ENCODE results near the gene RFT1.

Gene RFT1

DNA sequence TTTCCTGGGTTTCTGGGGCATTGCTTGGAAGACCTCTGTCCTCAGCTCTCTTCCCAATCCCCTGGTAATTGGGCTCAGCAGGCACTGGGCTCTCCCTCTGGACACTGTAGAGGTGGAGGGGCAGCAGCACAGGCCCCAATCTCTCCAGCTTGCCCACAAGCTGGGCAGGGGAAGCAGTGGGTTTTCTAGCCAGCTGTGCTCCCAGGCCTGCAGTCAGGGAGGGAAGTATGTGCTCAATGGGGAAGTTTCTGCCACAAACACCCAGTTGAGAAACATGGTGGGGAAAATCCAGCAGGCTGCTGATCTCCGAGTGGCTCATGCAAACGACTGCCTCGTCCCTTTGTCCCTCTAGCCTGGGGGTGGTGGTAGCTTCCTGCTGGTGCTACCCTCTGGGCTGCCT is 12.8 kb upstream of the RFT1 start:
- no peak for ATAC-seq

DNA sequence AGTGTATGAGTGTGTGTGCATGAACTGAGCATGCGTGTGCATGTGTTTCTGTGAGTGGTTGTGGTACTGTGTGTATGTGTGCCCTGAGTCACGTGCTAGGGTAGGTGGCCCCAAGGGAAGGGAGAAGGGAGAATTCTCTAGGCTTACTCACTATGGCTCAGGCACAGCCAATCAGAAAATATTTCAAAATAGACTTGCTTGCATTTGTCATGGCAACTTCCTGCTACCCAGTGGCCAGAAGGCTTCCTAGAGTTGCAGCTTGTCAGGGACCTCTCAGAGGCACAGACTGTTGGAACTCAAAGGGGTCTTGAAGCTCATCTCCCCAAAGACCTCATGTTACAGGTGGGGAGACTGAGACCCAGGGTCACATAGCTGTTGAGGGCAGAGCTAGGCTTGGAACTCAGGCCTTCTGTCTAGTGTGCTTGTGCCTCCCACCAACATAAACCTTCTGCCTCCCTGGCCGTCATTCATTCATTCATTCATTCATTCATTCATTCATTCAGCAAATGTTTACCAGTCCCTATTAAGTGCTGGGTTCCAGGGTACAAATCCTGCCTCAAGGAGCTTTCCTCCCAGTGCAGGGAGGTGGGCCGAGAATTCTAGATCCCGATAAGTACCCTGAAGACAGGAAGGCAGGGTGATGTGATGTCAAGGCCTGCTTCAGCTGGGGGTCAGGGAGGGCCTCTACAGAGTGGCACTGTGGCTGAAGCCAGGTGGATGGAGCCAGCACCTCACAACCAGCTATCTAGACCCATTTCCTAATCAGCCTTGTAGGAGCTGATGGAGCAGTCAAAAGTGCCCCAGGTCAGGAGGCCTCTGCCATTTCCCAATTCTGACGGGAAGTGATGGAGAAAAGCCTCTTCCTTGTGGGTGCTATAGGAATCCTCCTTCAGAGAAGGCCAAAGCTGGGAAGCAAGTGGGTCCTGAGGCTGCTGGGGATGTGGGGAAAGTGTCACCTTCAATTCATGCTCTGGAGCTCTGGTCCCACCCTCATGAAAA is 10.9 kb upstream of the RFT1 start:
- peak; percentile 75 for ATAC-seq
- TF ChIP-seq GLIS3 (CRISPR knock-in tag; IDR thresholded peaks at IDR 0.05), result no peak
- no peak for TF ChIP-seq OSR1 (CRISPR knock-in tag; IDR thresholded peaks at IDR 0.05)

More for the DNA sequence above, 12.8 kb upstream of the RFT1 start:
- no peak for TF ChIP-seq TOX (CRISPR knock-in tag; IDR thresholded peaks at IDR 0.05; ENCODE audit: borderline replicate concordance)
- TF ChIP-seq ZFP3 (CRISPR knock-in tag; IDR thresholded peaks at IDR 0.05), result no peak
- no peak for TF ChIP-seq ZC3H10 (CRISPR knock-in tag; IDR thresholded peaks at IDR 0.05)
- TF ChIP-seq BACH2 (CRISPR knock-in tag; IDR thresholded peaks at IDR 0.05; ENCODE audit: borderline replicate concordance), result no peak
- TF ChIP-seq OSR1 (CRISPR knock-in tag; IDR thresholded peaks at IDR 0.05), result no peak
- no peak for TF ChIP-seq SNAI2 (CRISPR knock-in tag; IDR thresholded peaks at IDR 0.05)
- TF ChIP-seq, protein P1, sequence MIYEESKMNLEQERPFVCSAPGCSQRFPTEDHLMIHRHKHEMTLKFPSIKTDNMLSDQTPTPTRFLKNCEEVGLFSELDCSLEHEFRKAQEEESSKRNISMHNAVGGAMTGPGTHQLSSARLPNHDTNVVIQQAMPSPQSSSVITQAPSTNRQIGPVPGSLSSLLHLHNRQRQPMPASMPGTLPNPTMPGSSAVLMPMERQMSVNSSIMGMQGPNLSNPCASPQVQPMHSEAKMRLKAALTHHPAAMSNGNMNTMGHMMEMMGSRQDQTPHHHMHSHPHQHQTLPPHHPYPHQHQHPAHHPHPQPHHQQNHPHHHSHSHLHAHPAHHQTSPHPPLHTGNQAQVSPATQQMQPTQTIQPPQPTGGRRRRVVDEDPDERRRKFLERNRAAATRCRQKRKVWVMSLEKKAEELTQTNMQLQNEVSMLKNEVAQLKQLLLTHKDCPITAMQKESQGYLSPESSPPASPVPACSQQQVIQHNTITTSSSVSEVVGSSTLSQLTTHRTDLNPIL (CRISPR knock-in tag; IDR thresholded peaks at IDR 0.05; ENCODE audit: low read depth), result no peak
- no peak for TF ChIP-seq RARB (CRISPR knock-in tag; IDR thresholded peaks at IDR 0.05)
- TF ChIP-seq, protein P2, sequence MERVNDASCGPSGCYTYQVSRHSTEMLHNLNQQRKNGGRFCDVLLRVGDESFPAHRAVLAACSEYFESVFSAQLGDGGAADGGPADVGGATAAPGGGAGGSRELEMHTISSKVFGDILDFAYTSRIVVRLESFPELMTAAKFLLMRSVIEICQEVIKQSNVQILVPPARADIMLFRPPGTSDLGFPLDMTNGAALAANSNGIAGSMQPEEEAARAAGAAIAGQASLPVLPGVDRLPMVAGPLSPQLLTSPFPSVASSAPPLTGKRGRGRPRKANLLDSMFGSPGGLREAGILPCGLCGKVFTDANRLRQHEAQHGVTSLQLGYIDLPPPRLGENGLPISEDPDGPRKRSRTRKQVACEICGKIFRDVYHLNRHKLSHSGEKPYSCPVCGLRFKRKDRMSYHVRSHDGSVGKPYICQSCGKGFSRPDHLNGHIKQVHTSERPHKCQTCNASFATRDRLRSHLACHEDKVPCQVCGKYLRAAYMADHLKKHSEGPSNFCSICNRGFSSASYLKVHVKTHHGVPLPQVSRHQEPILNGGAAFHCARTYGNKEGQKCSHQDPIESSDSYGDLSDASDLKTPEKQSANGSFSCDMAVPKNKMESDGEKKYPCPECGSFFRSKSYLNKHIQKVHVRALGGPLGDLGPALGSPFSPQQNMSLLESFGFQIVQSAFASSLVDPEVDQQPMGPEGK (CRISPR knock-in tag; IDR thresholded peaks at IDR 0.05; ENCODE audit: borderline replicate concordance), result no peak
- TF ChIP-seq CSDC2 (CRISPR knock-in tag; IDR thresholded peaks at IDR 0.05), result no peak
- no peak for TF ChIP-seq PPARA (CRISPR knock-in tag; IDR thresholded peaks at IDR 0.05; ENCODE audit: borderline replicate concordance)
- TF ChIP-seq ISL1 (CRISPR knock-in tag; IDR thresholded peaks at IDR 0.05), result no peak
- TF ChIP-seq, protein P3, sequence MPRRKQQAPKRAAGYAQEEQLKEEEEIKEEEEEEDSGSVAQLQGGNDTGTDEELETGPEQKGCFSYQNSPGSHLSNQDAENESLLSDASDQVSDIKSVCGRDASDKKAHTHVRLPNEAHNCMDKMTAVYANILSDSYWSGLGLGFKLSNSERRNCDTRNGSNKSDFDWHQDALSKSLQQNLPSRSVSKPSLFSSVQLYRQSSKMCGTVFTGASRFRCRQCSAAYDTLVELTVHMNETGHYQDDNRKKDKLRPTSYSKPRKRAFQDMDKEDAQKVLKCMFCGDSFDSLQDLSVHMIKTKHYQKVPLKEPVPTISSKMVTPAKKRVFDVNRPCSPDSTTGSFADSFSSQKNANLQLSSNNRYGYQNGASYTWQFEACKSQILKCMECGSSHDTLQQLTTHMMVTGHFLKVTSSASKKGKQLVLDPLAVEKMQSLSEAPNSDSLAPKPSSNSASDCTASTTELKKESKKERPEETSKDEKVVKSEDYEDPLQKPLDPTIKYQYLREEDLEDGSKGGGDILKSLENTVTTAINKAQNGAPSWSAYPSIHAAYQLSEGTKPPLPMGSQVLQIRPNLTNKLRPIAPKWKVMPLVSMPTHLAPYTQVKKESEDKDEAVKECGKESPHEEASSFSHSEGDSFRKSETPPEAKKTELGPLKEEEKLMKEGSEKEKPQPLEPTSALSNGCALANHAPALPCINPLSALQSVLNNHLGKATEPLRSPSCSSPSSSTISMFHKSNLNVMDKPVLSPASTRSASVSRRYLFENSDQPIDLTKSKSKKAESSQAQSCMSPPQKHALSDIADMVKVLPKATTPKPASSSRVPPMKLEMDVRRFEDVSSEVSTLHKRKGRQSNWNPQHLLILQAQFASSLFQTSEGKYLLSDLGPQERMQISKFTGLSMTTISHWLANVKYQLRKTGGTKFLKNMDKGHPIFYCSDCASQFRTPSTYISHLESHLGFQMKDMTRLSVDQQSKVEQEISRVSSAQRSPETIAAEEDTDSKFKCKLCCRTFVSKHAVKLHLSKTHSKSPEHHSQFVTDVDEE (CRISPR knock-in tag; IDR thresholded peaks at IDR 0.05), result no peak
- TF ChIP-seq, protein P4, sequence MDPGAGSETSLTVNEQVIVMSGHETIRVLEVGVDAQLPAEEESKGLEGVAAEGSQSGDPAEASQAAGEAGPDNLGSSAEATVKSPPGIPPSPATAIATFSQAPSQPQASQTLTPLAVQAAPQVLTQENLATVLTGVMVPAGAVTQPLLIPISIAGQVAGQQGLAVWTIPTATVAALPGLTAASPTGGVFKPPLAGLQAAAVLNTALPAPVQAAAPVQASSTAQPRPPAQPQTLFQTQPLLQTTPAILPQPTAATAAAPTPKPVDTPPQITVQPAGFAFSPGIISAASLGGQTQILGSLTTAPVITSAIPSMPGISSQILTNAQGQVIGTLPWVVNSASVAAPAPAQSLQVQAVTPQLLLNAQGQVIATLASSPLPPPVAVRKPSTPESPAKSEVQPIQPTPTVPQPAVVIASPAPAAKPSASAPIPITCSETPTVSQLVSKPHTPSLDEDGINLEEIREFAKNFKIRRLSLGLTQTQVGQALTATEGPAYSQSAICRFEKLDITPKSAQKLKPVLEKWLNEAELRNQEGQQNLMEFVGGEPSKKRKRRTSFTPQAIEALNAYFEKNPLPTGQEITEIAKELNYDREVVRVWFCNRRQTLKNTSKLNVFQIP (CRISPR knock-in tag; IDR thresholded peaks at IDR 0.05; ENCODE audit: borderline replicate concordance, low read depth), result no peak
- no peak for TF ChIP-seq ZNF565 (CRISPR knock-in tag; conservative IDR thresholded peaks at IDR 0.05; ENCODE audit: low read depth)
- TF ChIP-seq ZFP30 (CRISPR knock-in tag; IDR thresholded peaks at IDR 0.05), result no peak
- TF ChIP-seq GLIS3 (CRISPR knock-in tag; IDR thresholded peaks at IDR 0.05), result no peak
- no peak for TF ChIP-seq TCF4 (CRISPR knock-in tag; IDR thresholded peaks at IDR 0.05; ENCODE audit: borderline replicate concordance)

DNA sequence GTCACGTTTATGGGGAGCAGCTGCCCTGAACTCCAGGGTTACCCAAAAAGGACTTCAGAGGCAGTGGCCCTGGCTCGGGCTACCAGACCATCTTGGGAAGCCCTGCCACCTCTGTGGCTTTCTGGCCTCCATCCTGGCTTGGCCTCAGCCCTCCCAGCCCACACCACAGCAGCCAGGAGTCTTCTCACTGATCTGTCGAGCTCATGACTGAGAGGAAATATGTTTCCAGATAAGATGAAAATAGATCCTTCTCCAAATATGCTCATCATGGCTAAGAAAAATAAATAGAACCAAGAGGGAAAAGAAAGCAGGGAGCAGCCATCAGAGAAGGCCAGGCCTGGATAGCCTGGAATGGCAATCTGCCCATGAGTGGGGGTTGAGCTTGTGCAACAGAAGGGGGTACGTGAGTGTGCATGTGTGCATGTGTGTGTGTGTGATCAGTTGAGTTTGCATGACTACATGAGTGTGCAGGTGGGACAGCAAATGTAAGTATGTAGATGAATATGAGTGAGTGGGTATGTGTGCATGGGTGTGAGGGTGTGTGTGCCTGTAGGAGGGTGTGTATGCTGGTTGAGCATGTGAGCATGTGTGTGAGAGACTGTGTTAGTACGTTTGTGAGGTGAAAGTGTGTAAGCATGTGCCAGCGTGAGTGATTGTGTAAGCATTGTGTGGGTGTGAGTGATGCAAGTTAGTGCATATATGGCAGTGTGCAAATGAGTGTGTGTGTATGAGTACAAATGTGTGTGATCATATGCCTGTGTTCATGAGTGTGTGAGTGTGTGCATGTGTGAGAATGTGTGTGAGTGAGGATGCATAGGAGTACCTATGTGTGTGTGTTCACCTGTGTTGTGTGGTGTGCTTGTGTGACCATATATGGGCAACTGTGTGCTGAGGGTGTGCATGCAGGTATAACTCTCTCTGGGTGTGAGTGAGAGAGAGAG is 9.9 kb upstream of the RFT1 start:
- no peak for TF ChIP-seq ARNTL (CRISPR knock-in tag; IDR thresholded peaks at IDR 0.05; ENCODE audit: borderline replicate concordance, low read depth)
- ATAC-seq, result no peak
